K562 (cell line): ENCODE data around the gene KPTN. TPM values are rescaled to one million over a fixed set of nuclear protein-coding genes. Genes with fewer than 3 reads are reported as not detected.

Experiments used
- ATAC-seq: fragments of 200-7000 bp; cut with Tn5 transposase; 3 replicates; pipeline ENCODE4 v1.9.1; 2020; ENCODE audit warnings: moderate library complexity
- BruUV-seq: library from RNA; stranded (reverse); fragments of 400-500 nt; replicated peaks from 2 replicates; lab custom pipeline; 2021; lab: Mats Ljungman, UMichigan
- CTCF ChIA-PET: fragments of 300-600 bp; formaldehyde crosslinking; extraction: SDS; loops from one replicate; lab custom pipeline; 2021; ENCODE audit warnings: low intra/inter-chr PET ratio; lab: Yijun Ruan, JAX
- POLR2A ChIA-PET: fragments of 300-600, 350-650 bp; sonication (Branson Sonifier 250); formaldehyde crosslinking; extraction: SDS; loops from one replicate; lab custom pipeline; 2021; ENCODE audit warnings: antibody characterized with exemption, inconsistent platforms; lab: Yijun Ruan, JAX
- DNase-seq, 4 experiments: peaks; one replicate each; pipeline versions ENCODE4 v3.0.0 to v3.0.0-alpha.2; 2011 to 2018; ENCODE audit warnings: low spot score in 3 of 4, mixed read lengths in 3 of 4; ENCODE audit errors: extremely low read depth in 1 of 4
- FAIRE-seq: peaks from 2 replicates; lab custom pipeline; 2011; peaks lifted over from hg19 to GRCh38; lab: Jason Lieb, UNC
- H2AFZ ChIP-seq: 2 replicates; pipeline ENCODE4 v1.6.0; 2011; ENCODE audit warnings: low read depth, low read length, control low read depth, inconsistent platforms
- H3K27ac ChIP-seq: fragments of 200-600 bp; 3 replicates; pipeline ENCODE4 v1.8.0; 2011; ENCODE audit warnings: low read depth, mild to moderate bottlenecking, control low read depth, inconsistent platforms, low read length, moderate library complexity, mixed read lengths; ENCODE audit errors: extremely low read depth
- H3K27me3 ChIP-seq, 2 experiments: fragments of 300-600 bp in 1 of 2; 2 replicates in 1 of 2; 3 replicates in 1 of 2; pipeline versions ENCODE4 v1.6.0 to v1.8.0; 2011; ENCODE audit warnings: inconsistent platforms in 2 of 2, low read length in 2 of 2, mild to moderate bottlenecking in 1 of 2, mixed read lengths in 1 of 2, moderate library complexity in 1 of 2; ENCODE audit not compliant: control insufficient read depth in 2 of 2, insufficient read depth in 2 of 2
- H3K36me3 ChIP-seq: fragments of 300-600 bp; 3 replicates; pipeline ENCODE4 v1.8.0; 2011; ENCODE audit warnings: mild to moderate bottlenecking, low read length, inconsistent platforms; ENCODE audit not compliant: control insufficient read depth, insufficient read depth
- H3K4me1 ChIP-seq, 2 experiments: fragments of 200-600 bp in 1 of 2; replicated peaks in 1 of 2; 2 replicates in 1 of 2; 3 replicates in 1 of 2; pipeline versions ENCODE4 v1.5.1 to v1.8.0; 2011; ENCODE audit warnings: inconsistent platforms in 2 of 2, low read length in 2 of 2, mild to moderate bottlenecking in 1 of 2, mixed read lengths in 1 of 2, moderate library complexity in 1 of 2; ENCODE audit not compliant: control insufficient read depth in 2 of 2, insufficient read depth in 2 of 2
- H3K4me2 ChIP-seq: 2 replicates; pipeline ENCODE4 v1.6.1; 2011; ENCODE audit warnings: low read length, control low read depth, inconsistent platforms, mixed read lengths; ENCODE audit not compliant: insufficient read depth
- H3K4me3 ChIP-seq: fragments of 200-600 bp; sonication (generic), shearing (Covaris generic); 2 replicates; pipeline ENCODE4 v1.5.1; 2016; ENCODE audit warnings: control low read depth, inconsistent platforms
- H3K79me2 ChIP-seq: fragments of 200-600 bp; 3 replicates; pipeline ENCODE4 v1.8.0; 2011; ENCODE audit warnings: low read length, inconsistent platforms; ENCODE audit not compliant: control insufficient read depth, insufficient read depth
- H3K9ac ChIP-seq, 2 experiments: 2 replicates each; pipeline versions ENCODE4 v1.6.0 to v1.6.1; 2011; ENCODE audit warnings: low read depth in 2 of 2, low read length in 2 of 2, control low read depth in 1 of 2, inconsistent platforms in 1 of 2, mild to moderate bottlenecking in 1 of 2, mixed read lengths in 1 of 2; ENCODE audit not compliant: insufficient read depth in 1 of 2
- H3K9me1 ChIP-seq: one replicate; pipeline ENCODE4 v1.6.0; 2011; ENCODE audit warnings: inconsistent platforms, mild to moderate bottlenecking, low read length, moderate library complexity; ENCODE audit not compliant: control insufficient read depth, insufficient read depth
- H3K9me3 ChIP-seq: replicated peaks from 2 replicates; pipeline ENCODE4 v1.5.1; 2011; ENCODE audit warnings: low read depth, low read length, inconsistent platforms; ENCODE audit not compliant: control insufficient read depth, insufficient read depth
- H4K20me1 ChIP-seq: replicated peaks from 2 replicates; pipeline ENCODE4 v1.6.1; 2011; ENCODE audit warnings: low read length, inconsistent platforms, mixed read lengths; ENCODE audit not compliant: control insufficient read depth, insufficient read depth
- MEF2D ChIP-seq: conservative IDR thresholded peaks from 2 replicates; pipeline ENCODE4 v1.6.1; 2016; ENCODE audit warnings: low read depth, missing genetic modification characterization, missing compliant biosample characterization
- RB1 ChIP-seq: fragments of 450-650 bp; IDR thresholded peaks from 2 replicates; pipeline ENCODE4 v1.6.1; 2017; ENCODE audit warnings: low read depth, mild to moderate bottlenecking
- WGBS: fragments of 100-300 bp; shearing (Covaris generic); methylation state at CpG from one replicate; pipeline ENCODE4 v1.1.6; 2016; ENCODE audit warnings: low coverage, mixed read lengths; ENCODE audit not compliant: insufficient coverage; ENCODE audit errors: missing lambda C conversion rate; 5-methylcytosine and 5-hydroxymethylcytosine counted together
- in situ Hi-C: fragments of 300-500 bp; cut with MboI; formaldehyde crosslinking; loops from 4 replicates; pipeline ENCODE4 v1.15.0; 2018; ENCODE audit warnings: inconsistent platforms, mixed read lengths
- intact Hi-C: fragments of 100-400 bp; cut with micrococcal nuclease; formaldehyde crosslinking; loops from 2 replicates; pipeline ENCODE4 v1.14.2; 2022
- polyA plus RNA-seq, 8 experiments: library from polyadenylated mRNA; depleted of rRNA in 4 of 8; stranded (reverse) in 5 of 8; unstranded in 3 of 8; fragments of >200 nt; fragmentation: Nextera tagmentation in 2 of 8; fragmentation: Illumina TruSeq in 1 of 8; extraction: Ambion mirVana in 2 of 8; extraction: Trizol in 1 of 8; gene quantifications; 2 replicates each; pipeline versions ENCODE4 v1.2.1 to v1.2.3, GENCODE V29; 2011 to 2014; ENCODE audit warnings: inconsistent platforms in 1 of 8, missing spikeins in 1 of 8
- total RNA-seq, 7 experiments: library from RNA; depleted of rRNA in 6 of 7; stranded (reverse); fragments of >200 nt in 6 of 7; fragmentation: Illumina TruSeq in 2 of 7; extraction: Trizol in 2 of 7; gene quantifications; 2 replicates each; pipeline versions ENCODE4 v1.2.1 to v1.2.3, GENCODE V29; 2011 to 2021; ENCODE audit warnings: low replicate concordance in 1 of 7
- TF ChIP-seq, protein P1 (sequence below): sonication (generic); formaldehyde crosslinking; IDR thresholded peaks from 2 replicates; pipeline ENCODE4 v1.8.1; 2023; ENCODE audit warnings: mild to moderate bottlenecking, missing genetic modification reagents
- TF ChIP-seq, protein P2 (sequence below), 3 experiments: IDR thresholded peaks in 2 of 3; conservative IDR thresholded peaks in 1 of 3; 2 replicates each; pipeline ENCODE4 v1.5.1; 2011 to 2012; ENCODE audit warnings: low read length in 3 of 3, mild to moderate bottlenecking in 3 of 3, control low read depth in 2 of 3, improper control_type of control experiment in 1 of 3, inconsistent platforms in 1 of 3, low read depth in 1 of 3, mixed read lengths in 1 of 3, moderate library complexity in 1 of 3; ENCODE audit not compliant: insufficient read depth in 2 of 3

The KPTN gene
- total and polyA plus RNA-seq, 9 of the 15 experiments (the other 6 are each of a cell fraction or from before 2014, with no cell fraction given): 0.56 to 18.2 (median 8.5) TPM

DNA sequence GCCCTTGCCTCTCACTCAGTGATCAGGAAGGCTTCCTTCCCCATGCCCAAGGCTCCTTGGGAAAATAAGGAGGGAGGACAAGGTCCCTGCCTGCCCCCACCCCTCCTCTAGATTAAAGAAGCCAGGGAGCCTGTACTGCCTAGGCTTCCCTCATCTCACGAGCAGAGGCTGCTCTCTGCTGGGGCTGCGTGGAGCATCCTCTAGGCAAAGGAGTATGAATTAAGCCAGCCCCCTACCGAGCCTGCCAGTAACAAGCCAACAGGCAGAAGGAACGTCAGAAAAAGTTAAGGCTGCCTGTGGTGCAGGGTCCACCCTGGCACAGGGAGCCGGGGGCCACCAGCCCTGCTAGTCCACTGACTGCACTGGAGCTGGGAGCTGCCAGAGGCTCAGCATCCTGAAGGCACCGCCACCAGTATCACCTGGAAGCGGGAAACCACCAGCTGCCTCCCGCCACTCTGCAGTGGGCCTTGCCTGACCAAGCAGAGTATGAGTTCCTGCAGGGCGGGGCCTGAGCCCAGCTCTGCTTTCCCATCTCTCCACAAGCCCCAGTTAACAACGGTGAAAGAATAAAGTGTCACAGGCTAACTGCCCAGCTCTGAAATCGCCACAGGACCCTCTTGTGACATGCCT is 24.0 kb upstream of the KPTN start:
- no TSS peak for BruUV-seq
- POLR2A ChIA-PET: interaction anchor here (0.6 to 1.7 kb wide), 9 partner anchors 9 to 282 kb away, joined by 3 to 6 read pairs (median 3); partner anchors contain the start of gene KPTN
- WGBS: 70% methylated on average over 10 of the region's 11 CpGs

More for the DNA sequence above, 24.0 kb upstream of the KPTN start:
- peak; percentile 72 for ATAC-seq
- Histone ChIP-seq H4K20me1 (peaks cover 11% of the 10 kb centered on the region), H3K79me2 (peaks cover 64% of the 10 kb centered on the region), H3K27me3 (no peaks in the 10 kb centered on the region), H3K4me1 (peaks cover 10 to 38% of the 10 kb centered on the region in 2 experiments), H3K9me1 (no peaks in the 10 kb centered on the region), H3K9me3 (no peaks in the 10 kb centered on the region), H3K27ac (no peak overlapping the region), H2AFZ (no peak overlapping the region), H3K4me2 (no peak overlapping the region), H3K4me3 (no peak overlapping the region), H3K9ac (peak overlapping the region in 1 of 2 experiments; percentile 87; a peak in 2 of 4 replicates)
- in situ Hi-C loops: no loop called here
- no peak for FAIRE-seq
- TF ChIP-seq, protein P1, sequence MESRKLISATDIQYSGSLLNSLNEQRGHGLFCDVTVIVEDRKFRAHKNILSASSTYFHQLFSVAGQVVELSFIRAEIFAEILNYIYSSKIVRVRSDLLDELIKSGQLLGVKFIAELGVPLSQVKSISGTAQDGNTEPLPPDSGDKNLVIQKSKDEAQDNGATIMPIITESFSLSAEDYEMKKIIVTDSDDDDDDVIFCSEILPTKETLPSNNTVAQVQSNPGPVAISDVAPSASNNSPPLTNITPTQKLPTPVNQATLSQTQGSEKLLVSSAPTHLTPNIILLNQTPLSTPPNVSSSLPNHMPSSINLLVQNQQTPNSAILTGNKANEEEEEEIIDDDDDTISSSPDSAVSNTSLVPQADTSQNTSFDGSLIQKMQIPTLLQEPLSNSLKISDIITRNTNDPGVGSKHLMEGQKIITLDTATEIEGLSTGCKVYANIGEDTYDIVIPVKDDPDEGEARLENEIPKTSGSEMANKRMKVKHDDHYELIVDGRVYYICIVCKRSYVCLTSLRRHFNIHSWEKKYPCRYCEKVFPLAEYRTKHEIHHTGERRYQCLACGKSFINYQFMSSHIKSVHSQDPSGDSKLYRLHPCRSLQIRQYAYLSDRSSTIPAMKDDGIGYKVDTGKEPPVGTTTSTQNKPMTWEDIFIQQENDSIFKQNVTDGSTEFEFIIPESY (CRISPR knock-in tag): peak; percentile 89
- TF ChIP-seq, protein P2, sequence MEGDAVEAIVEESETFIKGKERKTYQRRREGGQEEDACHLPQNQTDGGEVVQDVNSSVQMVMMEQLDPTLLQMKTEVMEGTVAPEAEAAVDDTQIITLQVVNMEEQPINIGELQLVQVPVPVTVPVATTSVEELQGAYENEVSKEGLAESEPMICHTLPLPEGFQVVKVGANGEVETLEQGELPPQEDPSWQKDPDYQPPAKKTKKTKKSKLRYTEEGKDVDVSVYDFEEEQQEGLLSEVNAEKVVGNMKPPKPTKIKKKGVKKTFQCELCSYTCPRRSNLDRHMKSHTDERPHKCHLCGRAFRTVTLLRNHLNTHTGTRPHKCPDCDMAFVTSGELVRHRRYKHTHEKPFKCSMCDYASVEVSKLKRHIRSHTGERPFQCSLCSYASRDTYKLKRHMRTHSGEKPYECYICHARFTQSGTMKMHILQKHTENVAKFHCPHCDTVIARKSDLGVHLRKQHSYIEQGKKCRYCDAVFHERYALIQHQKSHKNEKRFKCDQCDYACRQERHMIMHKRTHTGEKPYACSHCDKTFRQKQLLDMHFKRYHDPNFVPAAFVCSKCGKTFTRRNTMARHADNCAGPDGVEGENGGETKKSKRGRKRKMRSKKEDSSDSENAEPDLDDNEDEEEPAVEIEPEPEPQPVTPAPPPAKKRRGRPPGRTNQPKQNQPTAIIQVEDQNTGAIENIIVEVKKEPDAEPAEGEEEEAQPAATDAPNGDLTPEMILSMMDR (IDR thresholded peaks at IDR 0.05 in 2 of 3, conservative IDR thresholded peaks at IDR 0.05 in 1 of 3; ENCODE audit: insufficient read depth in 2 of 3, low read depth in 1 of 3, low read length in 3 of 3): peak in 2 of 3 experiments; percentile 34 to 37; a peak in 3 of 6 replicates
- TF ChIP-seq MEF2D (no peak), RB1 (0 out of 2 replicates have a peak, but pooled peaks have one; percentile 9)
- TF ChIP-seq, all 486 proteins: peak for 3
- H3K36me3 ChIP-seq: peaks cover 57% of the 10 kb centered on the region
- CTCF ChIA-PET: interaction anchor here (2.0 kb wide), 1 partner anchor 72 kb away, joined by 10 read pairs; no protein-coding TSS in a partner anchor
- DNase-seq: no peak
- intact Hi-C loops: no loop called here
